GM21619 (cell line): ENCODE data around the gene CFAP69.
"Not testable (repeated sequence)": the region's sequence is repeated elsewhere in the genome, so short reads cannot be mapped to it uniquely, and the experiment has no call there.

Experiments used
- ATAC-seq: cut with Tn5 transposase; IDR thresholded peaks from one replicate; pipeline ENCODE4 v1.9.1; 2021; ENCODE audit not compliant: unreplicated experiment

Gene CFAP69

GRCh38 chr7:90270431-90271178 lies 25.6 kb downstream of the CFAP69 start:
- ATAC-seq = no peak

GRCh38 chr7:90271753-90272152 lies 26.8 kb downstream of the CFAP69 start:
- ATAC-seq = no peak

GRCh38 chr7:90272242-90272641 lies 27.3 kb downstream of the CFAP69 start:
- ATAC-seq = no peak

GRCh38 chr7:90274161-90274560 lies 29.2 kb downstream of the CFAP69 start:
- no peak for ATAC-seq

DNA sequence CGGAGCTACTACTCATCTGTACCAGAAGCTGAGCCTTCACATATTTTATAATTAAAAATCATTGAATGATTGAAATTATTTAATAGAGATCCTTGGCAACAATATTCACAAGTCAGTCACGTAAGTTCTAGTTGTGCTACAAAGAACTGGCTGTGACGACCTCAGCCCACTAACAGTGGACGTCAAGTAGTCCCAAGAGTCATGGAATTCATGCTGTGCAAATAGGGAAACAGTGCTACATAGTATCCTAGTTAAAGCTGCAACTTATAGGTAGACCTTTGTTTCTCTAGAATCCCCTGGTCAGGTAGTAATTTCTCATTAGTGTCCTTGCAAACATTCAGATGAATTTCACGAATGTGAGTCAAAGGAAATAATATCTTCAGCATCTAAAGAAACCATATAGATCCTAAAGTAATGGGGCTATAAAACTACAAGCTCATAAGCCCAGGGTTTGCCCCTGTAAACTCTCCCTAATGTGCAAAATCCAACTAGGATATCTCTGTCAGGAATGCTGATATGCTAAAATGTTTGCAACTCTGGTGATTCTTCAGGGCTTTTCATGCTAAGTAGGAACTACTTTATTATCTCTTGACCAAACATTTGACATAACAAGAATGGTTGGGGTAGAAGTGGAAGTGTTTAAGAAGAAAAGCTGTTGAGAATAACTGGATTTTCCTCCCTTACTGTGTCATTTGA lies 31.2 kb downstream of the CFAP69 start:
- no peak for ATAC-seq

GRCh38 chr7:90288154-90288553 lies 43.2 kb downstream of the CFAP69 start:
- ATAC-seq = no peak

GRCh38 chr7:90290244-90291113 lies 45.5 kb downstream of the CFAP69 start:
- no peak for ATAC-seq

DNA sequence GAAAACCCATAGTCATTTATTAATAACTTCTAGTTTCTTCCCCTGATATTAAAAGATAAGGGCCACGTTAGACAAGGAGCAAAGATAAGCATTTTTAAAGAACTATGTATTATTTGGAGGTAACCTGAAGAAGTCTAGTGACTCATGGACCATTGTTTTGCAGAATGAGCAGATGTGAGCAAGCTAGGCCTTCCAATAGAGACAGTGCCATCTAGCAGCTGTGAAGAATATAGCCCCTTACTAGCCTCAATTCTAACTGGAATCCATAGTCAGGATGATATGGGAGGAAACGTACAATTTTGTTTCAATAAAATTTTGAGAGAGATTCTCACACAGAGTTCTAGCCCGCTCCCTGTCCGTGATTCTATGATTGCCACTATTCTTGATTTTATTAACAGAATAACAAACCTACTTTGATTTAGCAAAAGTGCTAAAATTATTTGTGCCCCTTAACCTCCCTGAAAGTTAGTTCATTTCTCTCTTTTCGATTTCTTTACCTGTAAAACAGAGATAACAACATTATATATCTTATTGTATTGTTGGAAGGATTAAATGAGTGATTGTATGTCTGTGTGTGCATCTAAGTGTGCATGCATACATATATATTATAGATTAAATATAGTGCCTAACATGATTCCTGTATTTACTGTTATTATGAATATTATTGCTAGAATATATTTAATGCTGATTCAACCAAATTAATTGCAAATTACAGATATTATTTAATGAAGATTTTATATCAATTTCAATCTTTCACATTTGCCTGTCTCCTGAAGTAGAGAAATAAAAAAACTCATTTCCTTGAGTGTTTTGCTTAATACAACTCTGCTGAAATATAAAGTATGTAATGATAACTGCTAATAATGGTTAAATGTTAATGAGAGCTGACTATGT lies 53.4 kb downstream of the CFAP69 start:
- peak; percentile 76 for ATAC-seq

DNA sequence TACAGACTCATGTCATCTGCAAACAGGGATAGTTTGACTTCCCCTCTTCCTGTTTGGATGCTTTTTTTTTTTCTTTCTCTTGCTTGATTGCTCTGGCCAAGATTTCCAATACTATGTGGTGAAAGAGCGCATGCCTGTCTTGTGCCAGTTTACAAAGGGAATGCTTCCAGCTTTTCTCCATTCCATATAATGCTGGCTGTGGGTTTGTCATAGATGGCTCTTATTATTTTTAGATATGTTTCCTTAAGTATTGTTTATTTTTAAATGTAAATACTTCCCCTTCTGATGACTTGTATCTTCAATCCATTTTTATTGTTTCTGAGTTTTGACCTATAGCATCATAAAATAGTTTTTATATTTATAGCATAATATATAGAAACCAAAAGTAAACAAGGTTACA lies 58.3 kb downstream of the CFAP69 start:
- no peak for ATAC-seq

GRCh38 chr7:90309872-90310271 lies 64.9 kb downstream of the CFAP69 start:
- ATAC-seq = no peak

- no peak for ATAC-seq
Measured at GRCh38 chr7:90311175-90311574, 66.2 kb downstream of the CFAP69 start.

DNA sequence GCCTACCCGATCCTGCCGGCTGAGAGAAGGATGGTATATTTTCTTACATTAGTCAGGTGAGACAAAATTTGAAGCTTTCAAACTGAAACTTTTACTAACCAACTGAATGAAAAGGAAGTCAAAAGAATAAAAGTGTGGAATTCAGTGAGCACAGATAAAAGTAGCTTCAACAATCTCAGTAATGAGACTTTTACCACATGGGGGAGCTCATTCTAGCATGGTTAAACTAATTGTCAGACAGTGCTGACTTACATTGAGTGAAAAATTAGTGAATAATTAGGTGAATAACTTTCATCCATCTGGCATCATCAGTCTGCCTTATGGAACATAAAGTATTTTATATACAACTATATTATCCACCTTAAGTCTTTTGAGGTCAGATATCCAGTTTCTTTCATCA lies 67.8 kb downstream of the CFAP69 start:
- no peak for ATAC-seq

DNA sequence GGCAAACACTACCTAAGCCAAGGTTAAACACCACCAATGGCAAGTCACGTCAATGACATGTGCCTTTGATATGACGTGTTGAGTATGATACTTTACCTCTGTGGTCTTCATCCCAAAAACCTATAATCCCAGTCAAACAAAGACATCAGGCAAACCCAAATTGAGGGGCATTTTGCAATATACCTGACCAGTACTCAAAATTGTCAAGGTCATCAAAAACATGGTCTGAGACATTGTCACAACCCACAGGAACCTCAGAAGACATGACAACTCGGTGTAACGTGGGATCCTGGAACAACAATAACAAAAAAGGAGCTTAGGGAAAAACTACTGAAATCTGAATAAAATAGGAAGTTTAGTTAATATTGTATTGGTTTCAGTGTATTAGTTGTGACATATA lies 68.9 kb downstream of the CFAP69 start:
- ATAC-seq = no peak

DNA sequence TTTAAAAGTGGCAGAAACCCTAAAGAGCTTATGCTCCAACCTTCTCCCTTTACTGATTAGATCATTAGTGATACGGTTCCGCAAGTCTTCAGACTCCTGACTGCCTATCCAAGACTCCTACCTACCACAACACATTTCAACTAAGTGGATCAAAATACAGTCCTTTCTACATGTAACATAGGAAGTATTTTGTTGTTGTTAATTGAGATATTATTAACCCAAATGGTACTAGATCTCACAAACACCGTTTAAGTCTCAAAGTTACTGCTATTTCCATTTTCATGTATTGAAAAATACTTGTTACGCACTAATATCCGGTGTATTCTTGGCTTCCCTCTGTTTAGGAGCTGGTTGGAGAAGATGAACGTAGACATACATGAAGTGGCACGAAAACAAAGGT lies 75.0 kb downstream of the CFAP69 start:
- ATAC-seq = no peak

DNA sequence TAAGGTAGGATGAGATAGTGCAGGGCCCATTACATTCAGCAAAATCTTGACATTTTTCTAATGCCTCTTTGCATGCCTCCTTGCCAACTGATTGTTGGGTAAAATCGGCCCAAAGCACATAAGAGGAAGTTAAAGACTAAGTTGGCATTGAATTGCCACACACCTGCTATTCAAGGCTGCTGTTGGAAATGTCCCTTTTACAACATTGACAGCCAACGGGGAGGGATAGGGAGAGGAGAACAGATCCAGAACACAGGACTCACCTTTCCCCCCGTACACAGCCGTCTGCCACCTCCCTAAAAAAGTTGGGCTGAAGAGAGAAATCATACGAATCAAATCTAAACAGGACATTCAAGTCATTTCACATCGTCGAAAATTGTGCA lies 75.4 kb downstream of the CFAP69 start:
- ATAC-seq = no peak

- no peak for ATAC-seq
Measured at GRCh38 chr7:90320801-90321494, 76.0 kb downstream of the CFAP69 start, which contains the start of gene FAM237B. FAM237B (minus strand) TSS chr7:90321304; CDS start chr7:90319748, 1,556 bp downstream.

DNA sequence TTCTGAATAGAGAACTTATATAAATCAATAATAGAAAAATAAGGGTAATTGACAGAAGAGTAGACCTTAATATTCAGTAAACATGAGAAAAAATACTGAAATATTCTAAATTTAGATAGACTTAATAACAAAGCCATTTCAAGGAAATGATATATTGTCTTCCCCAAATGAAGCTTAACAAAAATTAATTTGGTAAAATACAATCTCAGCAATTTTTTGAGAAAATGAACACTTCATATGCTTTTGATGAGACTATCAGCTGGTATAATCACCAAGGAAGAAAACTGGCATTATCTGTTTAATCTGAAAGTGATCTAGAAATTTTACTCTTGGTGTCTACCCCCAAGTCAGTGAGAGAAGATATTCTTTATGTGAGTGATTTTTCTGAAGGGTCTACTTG lies 77.9 kb downstream of the CFAP69 start:
- no peak for ATAC-seq

DNA sequence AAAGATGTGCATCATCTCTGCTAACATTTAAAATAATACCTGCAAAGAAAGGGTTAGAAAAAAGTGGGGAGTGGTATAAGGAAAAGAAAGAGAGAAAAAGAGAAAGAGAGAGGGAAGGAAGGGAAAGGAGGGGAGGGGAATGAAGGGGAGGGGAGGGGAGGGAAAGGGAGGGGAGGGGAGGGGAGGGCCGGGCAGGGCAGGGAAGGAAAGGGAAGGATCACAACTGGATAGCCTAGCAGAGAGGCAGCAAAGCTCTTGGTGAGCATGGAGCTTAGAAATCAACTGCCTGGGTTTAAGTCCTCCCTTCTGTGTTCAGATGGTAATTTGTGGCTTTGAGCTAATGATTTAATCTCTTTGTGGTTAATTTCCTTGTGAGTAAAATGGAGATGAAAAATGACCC lies 81.5 kb downstream of the CFAP69 start:
- no peak for ATAC-seq

DNA sequence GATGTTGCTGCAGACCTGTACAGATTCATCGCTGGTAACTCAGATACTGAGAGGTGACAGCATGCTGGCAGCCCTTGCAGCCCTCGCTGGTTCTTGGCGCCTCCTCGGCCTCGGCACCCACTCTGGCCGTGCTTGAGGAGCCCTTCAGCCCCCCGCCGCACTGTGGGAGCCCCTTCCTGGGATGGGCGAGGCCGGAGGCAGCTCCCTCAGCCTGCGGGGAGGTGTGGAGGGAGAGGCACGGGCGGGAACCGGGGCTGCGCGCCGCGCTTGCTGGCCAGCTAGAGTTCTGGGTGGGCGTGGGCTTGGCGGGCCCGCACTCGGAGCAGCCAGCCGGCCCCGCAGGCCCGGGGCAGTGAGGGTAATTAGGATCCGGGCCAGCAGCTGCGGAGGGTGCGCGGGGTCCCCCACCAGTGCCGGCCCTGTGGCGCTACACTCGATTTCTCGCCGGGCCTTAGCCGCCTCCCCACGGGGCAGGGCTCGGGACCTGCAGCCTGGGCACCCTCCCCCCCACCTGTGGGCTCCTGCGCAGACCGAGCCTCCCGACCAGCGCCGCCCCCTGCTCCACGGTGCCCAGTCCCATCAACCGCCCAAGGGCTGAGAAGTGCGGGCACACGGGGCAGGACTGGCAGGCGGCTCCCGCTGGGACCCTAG lies 89.3 kb downstream of the CFAP69 start:
- no peak for ATAC-seq

- not testable (repeated sequence) for ATAC-seq
Measured at GRCh38 chr7:90334926-90335325, 90.0 kb downstream of the CFAP69 start.
